Uterus (tissue), 4 donors: ENCODE data around the gene ELMOD2. TPM values are rescaled to one million over a fixed set of nuclear protein-coding genes. Genes with fewer than 3 reads are reported as not detected.

Source experiments
- DNase-seq, 2 donors: peaks; one replicate each; pipeline ENCODE4 v3.0.0-alpha.2; 2019 to 2020
- H3K27ac ChIP-seq, 2 donors: fragments of 200-600 bp; sonication (generic); 1 replicate in 1 of 2; 2 replicates in 1 of 2; pipeline ENCODE4 v1.5.1; 2016 to 2018
- H3K27me3 ChIP-seq, 2 donors: fragments of 200-600 bp; sonication (generic); one replicate each; pipeline ENCODE4 v1.5.1; 2018 to 2019; ENCODE audit warnings: control low read depth in 1 of 2
- H3K36me3 ChIP-seq, 2 donors: fragments of 200-600 bp; sonication (generic); one replicate each; pipeline ENCODE4 v1.5.1; 2019; ENCODE audit warnings: control low read depth in 1 of 2
- H3K4me1 ChIP-seq, 2 donors: fragments of 200-600 bp; sonication (generic); one replicate each; pipeline ENCODE4 v1.5.1; 2018 to 2019; ENCODE audit warnings: control low read depth in 1 of 2
- H3K4me3 ChIP-seq, 2 donors: fragments of 200-600 bp; sonication (generic); 1 replicate in 1 of 2; 2 replicates in 1 of 2; pipeline ENCODE4 v1.5.1; 2018 to 2019; ENCODE audit warnings: mild to moderate bottlenecking in 1 of 2
- H3K9me3 ChIP-seq, 2 donors: fragments of 200-600 bp; sonication (generic); one replicate each; pipeline ENCODE4 v1.5.1; 2019; ENCODE audit warnings: control low read depth in 1 of 2
- CTCF ChIP-seq, 4 experiments: fragments of 200-600 bp in 2 of 4; fragments of 450-650 bp in 2 of 4; sonication (generic) in 2 of 4; IDR thresholded peaks; one replicate each; pipeline ENCODE4 v1.5.1; 2016 to 2019; ENCODE audit warnings: antibody characterized with exemption in 4 of 4, mild to moderate bottlenecking in 2 of 4, moderate library complexity in 1 of 4
- POLR2A ChIP-seq, 2 donors: fragments of 450-650 bp; IDR thresholded peaks; one replicate each; pipeline ENCODE4 v1.6.1; 2016; ENCODE audit warnings: antibody characterized with exemption in 2 of 2, mild to moderate bottlenecking in 1 of 2, moderate library complexity in 1 of 2
- intact Hi-C: fragments of 100-400 bp; cut with DNase I; formaldehyde crosslinking; loops from one replicate; pipeline ENCODE4 v1.15.1; 2023; ENCODE audit warnings: low total_unique reads
- total RNA-seq, 4 donors: library from RNA; depleted of rRNA in 3 of 4; stranded (reverse); fragments of >200 nt in 3 of 4; gene quantifications; one replicate each; pipeline versions ENCODE4 v1.1.0 to v1.2.4, GENCODE V29; 2014 to 2023
- donor health status: DM: yes; HTN: yes; CAD: no.

Gene ELMOD2
- total RNA-seq, 4 donors from 2014 or later, result 4.9 to 76.4 (median 19.7) TPM

- no peaks in the 10 kb centered on the region for H3K4me1 ChIP-seq
- no peaks in the 10 kb centered on the region for H3K9me3 ChIP-seq
- no peak overlapping the region for H3K27ac ChIP-seq
- DNase-seq, result no peak
- intact Hi-C loops, result no loop called here
- no peak for TF ChIP-seq CTCF (IDR thresholded peaks at IDR 0.05)
- no peak for TF ChIP-seq POLR2A (IDR thresholded peaks at IDR 0.05)
- no peaks in the 10 kb centered on the region for H3K27me3 ChIP-seq
- no peak overlapping the region for H3K4me3 ChIP-seq
- H3K36me3 ChIP-seq, result no peaks in the 10 kb centered on the region
Measured at GRCh38 chr4:140581078-140581477, 57.1 kb downstream of the ELMOD2 start.

DNA sequence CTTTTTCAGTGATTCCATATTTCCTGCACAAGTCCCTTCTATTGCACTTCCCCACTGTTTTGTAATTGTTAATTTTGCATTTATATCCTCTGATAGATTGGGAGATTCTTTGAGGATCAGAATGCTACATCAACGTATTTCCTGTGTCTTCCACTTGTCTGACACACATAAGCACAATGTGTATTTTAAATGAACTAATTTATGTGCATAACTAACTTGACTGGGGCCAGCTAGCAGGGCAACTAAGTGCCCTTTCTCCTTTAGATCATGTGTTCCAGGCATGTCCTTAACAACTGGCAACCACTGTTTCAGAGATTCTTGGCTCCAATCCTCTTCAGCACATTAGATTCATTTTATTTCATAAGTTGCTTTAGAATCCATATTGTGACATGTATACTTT, 60.5 kb downstream of the ELMOD2 start:
- H3K36me3 ChIP-seq, result no peaks in the 10 kb centered on the region
- no peaks in the 10 kb centered on the region for H3K27me3 ChIP-seq
- TF ChIP-seq POLR2A (IDR thresholded peaks at IDR 0.05) (no peak), CTCF (IDR thresholded peaks at IDR 0.05) (no peak)
- intact Hi-C loops, result no loop called here
- DNase-seq, result no peak
- no peak overlapping the region for H3K4me3 ChIP-seq
- H3K27ac ChIP-seq, result no peak overlapping the region
- no peaks in the 10 kb centered on the region for H3K4me1 ChIP-seq
- H3K9me3 ChIP-seq, result no peaks in the 10 kb centered on the region

DNA sequence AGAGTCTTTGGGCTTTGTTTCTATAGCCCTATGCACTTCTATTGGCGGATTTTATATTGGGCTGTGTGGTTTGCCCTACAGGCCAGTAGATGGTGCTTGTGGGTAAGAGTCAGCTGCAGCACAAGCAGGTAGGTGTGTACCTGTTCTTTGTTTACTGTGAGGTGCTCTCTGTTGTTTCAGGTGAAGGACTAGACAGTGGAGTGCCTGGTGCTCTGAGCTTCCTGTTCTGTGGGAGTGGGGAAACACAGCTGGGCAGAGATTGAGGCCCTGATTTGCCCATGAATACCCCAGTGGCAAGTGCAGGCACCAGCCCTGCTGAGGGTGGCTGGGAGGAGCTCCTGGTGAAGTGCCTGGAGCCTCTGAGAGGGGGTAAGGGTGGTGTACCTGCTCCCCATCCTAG, 71.1 kb downstream of the ELMOD2 start:
- H3K4me3 ChIP-seq, result no peak overlapping the region
- H3K27me3 ChIP-seq, result no peaks in the 10 kb centered on the region
- H3K9me3 ChIP-seq, result no peaks in the 10 kb centered on the region
- no peaks in the 10 kb centered on the region for H3K36me3 ChIP-seq
- TF ChIP-seq CTCF (IDR thresholded peaks at IDR 0.05) (peak in 2 of 4 experiments; percentile 5 to 6), POLR2A (IDR thresholded peaks at IDR 0.05) (no peak)
- no peaks in the 10 kb centered on the region for H3K4me1 ChIP-seq
- DNase-seq, result no peak
- intact Hi-C loops, result no loop called here
- no peak overlapping the region for H3K27ac ChIP-seq

- DNase-seq, result no peak
- no peaks in the 10 kb centered on the region for H3K27me3 ChIP-seq
- intact Hi-C loops, result no loop called here
Measured at GRCh38 chr4:140600408-140600807, 76.4 kb downstream of the ELMOD2 start.

DNA sequence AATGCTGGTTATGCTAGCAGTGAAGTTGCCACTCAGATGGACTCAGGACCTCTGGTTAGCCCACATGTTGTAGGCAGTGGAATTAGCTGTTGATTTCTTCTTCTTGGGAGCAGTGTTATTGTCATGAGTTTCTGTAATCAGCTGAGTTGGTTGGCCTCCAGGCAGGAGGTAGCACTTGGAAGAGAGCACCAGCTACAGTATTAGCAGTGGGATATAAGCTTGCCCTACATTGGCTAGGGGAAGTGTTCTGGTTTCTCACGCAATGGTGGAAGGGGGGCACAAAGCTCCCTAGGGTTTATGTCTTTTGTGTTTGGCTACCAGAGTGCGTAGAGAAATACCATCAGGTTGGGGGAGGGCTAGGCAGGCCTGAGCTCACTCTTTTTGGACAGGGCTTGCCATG, 78.7 kb downstream of the ELMOD2 start:
- Histone ChIP-seq H3K27ac (no peak overlapping the region), H3K36me3 (no peaks in the 10 kb centered on the region), H3K4me3 (no peak overlapping the region), H3K9me3 (no peaks in the 10 kb centered on the region), H3K27me3 (no peaks in the 10 kb centered on the region), H3K4me1 (no peaks in the 10 kb centered on the region)
- TF ChIP-seq CTCF (IDR thresholded peaks at IDR 0.05), result no peak
- TF ChIP-seq POLR2A (IDR thresholded peaks at IDR 0.05), result no peak
- DNase-seq, result no peak
- intact Hi-C loops, result no loop called here

More at GRCh38 chr4:140600408-140600807, 76.4 kb downstream of the ELMOD2 start:
- H3K9me3 ChIP-seq, result no peaks in the 10 kb centered on the region
- H3K36me3 ChIP-seq, result no peaks in the 10 kb centered on the region
- no peak for TF ChIP-seq POLR2A (IDR thresholded peaks at IDR 0.05)
- TF ChIP-seq CTCF (IDR thresholded peaks at IDR 0.05), result no peak
- H3K4me1 ChIP-seq, result no peaks in the 10 kb centered on the region
- no peak overlapping the region for H3K27ac ChIP-seq
- H3K4me3 ChIP-seq, result no peak overlapping the region
